Adrenal gland (tissue), 5 donors: ENCODE results near the gene NPPB.

ENCODE experiments used
- POLR2A ChIP-seq, 2 donors: fragments of 450-650 bp; IDR thresholded peaks; one replicate each; pipeline ENCODE4 v1.6.1; 2017; ENCODE audit warnings: antibody characterized with exemption in 2 of 2, mild to moderate bottlenecking in 2 of 2, moderate library complexity in 1 of 2
- TF ChIP-seq, protein P1 (sequence below), 6 experiments: fragments of 450-650 bp in 4 of 6; fragments of 200-600 bp in 2 of 6; sonication (generic) in 1 of 6; IDR thresholded peaks; 1 replicate in 5 of 6; 2 replicates in 1 of 6; pipeline versions ENCODE4 v1.5.1 to v1.8.0; 2016 to 2021; ENCODE audit warnings: antibody characterized with exemption in 6 of 6, mild to moderate bottlenecking in 2 of 6, moderate library complexity in 1 of 6
- donor health status: DM: no; HTN: no; CAD: no.

- TF ChIP-seq, protein P1, sequence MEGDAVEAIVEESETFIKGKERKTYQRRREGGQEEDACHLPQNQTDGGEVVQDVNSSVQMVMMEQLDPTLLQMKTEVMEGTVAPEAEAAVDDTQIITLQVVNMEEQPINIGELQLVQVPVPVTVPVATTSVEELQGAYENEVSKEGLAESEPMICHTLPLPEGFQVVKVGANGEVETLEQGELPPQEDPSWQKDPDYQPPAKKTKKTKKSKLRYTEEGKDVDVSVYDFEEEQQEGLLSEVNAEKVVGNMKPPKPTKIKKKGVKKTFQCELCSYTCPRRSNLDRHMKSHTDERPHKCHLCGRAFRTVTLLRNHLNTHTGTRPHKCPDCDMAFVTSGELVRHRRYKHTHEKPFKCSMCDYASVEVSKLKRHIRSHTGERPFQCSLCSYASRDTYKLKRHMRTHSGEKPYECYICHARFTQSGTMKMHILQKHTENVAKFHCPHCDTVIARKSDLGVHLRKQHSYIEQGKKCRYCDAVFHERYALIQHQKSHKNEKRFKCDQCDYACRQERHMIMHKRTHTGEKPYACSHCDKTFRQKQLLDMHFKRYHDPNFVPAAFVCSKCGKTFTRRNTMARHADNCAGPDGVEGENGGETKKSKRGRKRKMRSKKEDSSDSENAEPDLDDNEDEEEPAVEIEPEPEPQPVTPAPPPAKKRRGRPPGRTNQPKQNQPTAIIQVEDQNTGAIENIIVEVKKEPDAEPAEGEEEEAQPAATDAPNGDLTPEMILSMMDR (IDR thresholded peaks at IDR 0.05), result no peak
- TF ChIP-seq POLR2A (IDR thresholded peaks at IDR 0.05), result no peak
These were observed 19.5 kb upstream of the NPPB start for GRCh38 chr1:11878081-11878890.
